ENCODE results near the gene TARS1. TPM values are rescaled to one million over a fixed set of nuclear protein-coding genes. Genes with fewer than 3 reads are reported as not detected.

The TARS1 gene
- total and polyA plus RNA-seq, 2 of the 4 experiments (the other 2 are of a cell fraction), result 90.8 to 175 TPM

DNA sequence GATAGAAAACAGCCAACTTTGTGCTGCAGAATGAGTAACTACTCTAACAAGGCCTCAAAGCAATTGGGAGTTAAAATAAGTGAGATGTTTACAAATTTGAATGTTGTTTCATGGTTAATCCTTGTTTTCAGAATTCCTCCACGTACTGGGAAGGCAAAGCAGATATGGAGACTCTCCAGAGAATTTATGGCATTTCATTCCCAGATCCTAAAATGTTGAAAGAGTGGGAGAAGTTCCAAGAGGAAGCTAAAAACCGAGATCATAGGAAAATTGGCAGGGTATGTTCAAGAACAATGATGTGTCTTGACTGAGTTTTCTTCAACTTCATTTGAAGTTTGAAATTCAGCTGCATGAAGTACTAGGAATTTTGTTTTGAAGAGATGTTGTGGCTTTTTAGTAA is 16.4 kb downstream of the TARS1 start:
- no peak overlapping the region for H2AFZ ChIP-seq (replicated peaks; ENCODE audit: low read length, poor library complexity)
- H4K20me1 ChIP-seq (ENCODE audit: insufficient read depth, low read length), result peaks cover 10% of the 10 kb centered on the region; the same call in 1 of the 2 replicates
- H4K8ac ChIP-seq (ENCODE audit: low read depth in 2 of 2, low read length in 2 of 2), result no peak overlapping the region
- H4K91ac ChIP-seq (ENCODE audit: insufficient read depth, low read depth, low read length), result no peak overlapping the region
- H3K14ac ChIP-seq (replicated peaks; ENCODE audit: low read depth, low read length), result no peak overlapping the region
- H3K18ac ChIP-seq (ENCODE audit: low read depth, low read length), result no peak overlapping the region
- H3K4me1 ChIP-seq (ENCODE audit: control insufficient read depth, insufficient read depth, low read length), result peaks cover 4% of the 10 kb centered on the region
- no peak overlapping the region for H2AK9ac ChIP-seq (replicated peaks; ENCODE audit: low read depth, low read length, poor library complexity)
- H3K4ac ChIP-seq (ENCODE audit: low read depth, low read length), result no peak overlapping the region
- no peak overlapping the region for H3K4me3 ChIP-seq (ENCODE audit: insufficient read depth, low read depth, low read length)
- peak overlapping the region; percentile 49; the same call in 1 of the 2 replicates for H3K27ac ChIP-seq (ENCODE audit: insufficient read depth, low read length)
- BruUV-seq (replicated peaks), result no TSS peak
- H3K4me2 ChIP-seq (ENCODE audit: low read depth, low read length), result no peak overlapping the region
- TF ChIP-seq, protein P1, sequence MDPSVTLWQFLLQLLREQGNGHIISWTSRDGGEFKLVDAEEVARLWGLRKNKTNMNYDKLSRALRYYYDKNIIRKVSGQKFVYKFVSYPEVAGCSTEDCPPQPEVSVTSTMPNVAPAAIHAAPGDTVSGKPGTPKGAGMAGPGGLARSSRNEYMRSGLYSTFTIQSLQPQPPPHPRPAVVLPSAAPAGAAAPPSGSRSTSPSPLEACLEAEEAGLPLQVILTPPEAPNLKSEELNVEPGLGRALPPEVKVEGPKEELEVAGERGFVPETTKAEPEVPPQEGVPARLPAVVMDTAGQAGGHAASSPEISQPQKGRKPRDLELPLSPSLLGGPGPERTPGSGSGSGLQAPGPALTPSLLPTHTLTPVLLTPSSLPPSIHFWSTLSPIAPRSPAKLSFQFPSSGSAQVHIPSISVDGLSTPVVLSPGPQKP (IDR thresholded peaks at IDR 0.05; ENCODE audit: borderline replicate concordance, low read depth, low read length), result no peak
- TF ChIP-seq CHD1 (IDR thresholded peaks at IDR 0.05; ENCODE audit: low read depth, low read length), result no peak
- TF ChIP-seq, protein P2, sequence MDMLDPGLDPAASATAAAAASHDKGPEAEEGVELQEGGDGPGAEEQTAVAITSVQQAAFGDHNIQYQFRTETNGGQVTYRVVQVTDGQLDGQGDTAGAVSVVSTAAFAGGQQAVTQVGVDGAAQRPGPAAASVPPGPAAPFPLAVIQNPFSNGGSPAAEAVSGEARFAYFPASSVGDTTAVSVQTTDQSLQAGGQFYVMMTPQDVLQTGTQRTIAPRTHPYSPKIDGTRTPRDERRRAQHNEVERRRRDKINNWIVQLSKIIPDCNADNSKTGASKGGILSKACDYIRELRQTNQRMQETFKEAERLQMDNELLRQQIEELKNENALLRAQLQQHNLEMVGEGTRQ (IDR thresholded peaks at IDR 0.05; ENCODE audit: low read depth, low read length), result no peak
- no peak for TF ChIP-seq MXI1 (IDR thresholded peaks at IDR 0.05; ENCODE audit: borderline replicate concordance, low read depth, low read length)
- no peak for TF ChIP-seq MAFK (IDR thresholded peaks at IDR 0.05; ENCODE audit: low read depth, low read length)
- TF ChIP-seq RFX5 (IDR thresholded peaks at IDR 0.05; ENCODE audit: low read depth, low read length), result no peak
- TF ChIP-seq NFE2L2 (IDR thresholded peaks at IDR 0.05; ENCODE audit: low read depth, low read length), result no peak
- TF ChIP-seq, protein P3, sequence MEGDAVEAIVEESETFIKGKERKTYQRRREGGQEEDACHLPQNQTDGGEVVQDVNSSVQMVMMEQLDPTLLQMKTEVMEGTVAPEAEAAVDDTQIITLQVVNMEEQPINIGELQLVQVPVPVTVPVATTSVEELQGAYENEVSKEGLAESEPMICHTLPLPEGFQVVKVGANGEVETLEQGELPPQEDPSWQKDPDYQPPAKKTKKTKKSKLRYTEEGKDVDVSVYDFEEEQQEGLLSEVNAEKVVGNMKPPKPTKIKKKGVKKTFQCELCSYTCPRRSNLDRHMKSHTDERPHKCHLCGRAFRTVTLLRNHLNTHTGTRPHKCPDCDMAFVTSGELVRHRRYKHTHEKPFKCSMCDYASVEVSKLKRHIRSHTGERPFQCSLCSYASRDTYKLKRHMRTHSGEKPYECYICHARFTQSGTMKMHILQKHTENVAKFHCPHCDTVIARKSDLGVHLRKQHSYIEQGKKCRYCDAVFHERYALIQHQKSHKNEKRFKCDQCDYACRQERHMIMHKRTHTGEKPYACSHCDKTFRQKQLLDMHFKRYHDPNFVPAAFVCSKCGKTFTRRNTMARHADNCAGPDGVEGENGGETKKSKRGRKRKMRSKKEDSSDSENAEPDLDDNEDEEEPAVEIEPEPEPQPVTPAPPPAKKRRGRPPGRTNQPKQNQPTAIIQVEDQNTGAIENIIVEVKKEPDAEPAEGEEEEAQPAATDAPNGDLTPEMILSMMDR (conservative IDR thresholded peaks at IDR 0.05; ENCODE audit: low read depth, low read length), result no peak
- no peak for TF ChIP-seq SMC3 (IDR thresholded peaks at IDR 0.05; ENCODE audit: low read depth, low read length)
- no peak overlapping the region for H4K5ac ChIP-seq (ENCODE audit: low read depth, low read length)
- dilution Hi-C loops (cut with HindIII; ENCODE audit: low sequenced_read_pairs, unreplicated experiment), result no loop called here
- DNase-seq (peak; percentile 9), ATAC-seq (ENCODE audit: low read depth) (peak; percentile 44)
- POLR2A ChIA-PET (ENCODE audit: unreplicated experiment), result no interaction called here
- CTCF ChIA-PET, result no interaction called here
- intact Hi-C loops (cut with micrococcal nuclease), result no loop called here
- no peak overlapping the region for H2BK5ac ChIP-seq (ENCODE audit: low read depth, low read length, poor library complexity, severe bottlenecking)
- WGBS, 2 experiments (ENCODE audit: extremely low coverage in 2 of 2, insufficient read length in 1 of 2), result 17% methylated on average over 1 of the region's 2 CpGs; no CpG with 5 or more reads in 1 of the 2 experiments
- in situ Hi-C loops (cut with MboI; ENCODE audit: low sequenced_read_pairs), result no loop called here
- H3K56ac ChIP-seq (ENCODE audit: extremely low read depth, insufficient read depth, low read length), result no peak overlapping the region
- no peaks in the 10 kb centered on the region for H3K27me3 ChIP-seq (ENCODE audit: control insufficient read depth, insufficient read depth, low read length)
- H2BK120ac ChIP-seq (ENCODE audit: low read depth, low read length), result no peak overlapping the region
- H3K23ac ChIP-seq (ENCODE audit: low read depth, low read length), result no peak overlapping the region
- H2AK5ac ChIP-seq (ENCODE audit: low read depth, low read length), result no peak overlapping the region
- no peak overlapping the region for H2BK15ac ChIP-seq (ENCODE audit: low read depth, low read length)
- peaks cover 35 to 44% of the 10 kb centered on the region in 2 experiments for H3K79me1 ChIP-seq (ENCODE audit: low read depth in 1 of 2, low read length in 2 of 2)
- H3K9me1 ChIP-seq (ENCODE audit: insufficient read depth, low read length), result peaks cover 3% of the 10 kb centered on the region; the same call in 1 of the 2 replicates
- peaks cover 68% of the 10 kb centered on the region for H3K36me3 ChIP-seq (ENCODE audit: control insufficient read depth, insufficient read depth, low read length)
- H3K9me3 ChIP-seq (ENCODE audit: control insufficient read depth, insufficient read depth, low read length), result no peaks in the 10 kb centered on the region
- no peak overlapping the region for H2BK20ac ChIP-seq (ENCODE audit: low read depth, low read length)
- no peak overlapping the region for H3K9ac ChIP-seq (ENCODE audit: low read depth, low read length)

All from IMR-90 (cell line).